ENCODE results near the gene COL20A1. TPM values are rescaled to one million over a fixed set of nuclear protein-coding genes. Genes with fewer than 3 reads are reported as not detected.
"Not testable (repeated sequence)": the region's sequence is repeated elsewhere in the genome, so short reads cannot be mapped to it uniquely, and the experiment has no call there.

The COL20A1 gene
- polyA plus RNA-seq, 2 donors, result not detected

DNA sequence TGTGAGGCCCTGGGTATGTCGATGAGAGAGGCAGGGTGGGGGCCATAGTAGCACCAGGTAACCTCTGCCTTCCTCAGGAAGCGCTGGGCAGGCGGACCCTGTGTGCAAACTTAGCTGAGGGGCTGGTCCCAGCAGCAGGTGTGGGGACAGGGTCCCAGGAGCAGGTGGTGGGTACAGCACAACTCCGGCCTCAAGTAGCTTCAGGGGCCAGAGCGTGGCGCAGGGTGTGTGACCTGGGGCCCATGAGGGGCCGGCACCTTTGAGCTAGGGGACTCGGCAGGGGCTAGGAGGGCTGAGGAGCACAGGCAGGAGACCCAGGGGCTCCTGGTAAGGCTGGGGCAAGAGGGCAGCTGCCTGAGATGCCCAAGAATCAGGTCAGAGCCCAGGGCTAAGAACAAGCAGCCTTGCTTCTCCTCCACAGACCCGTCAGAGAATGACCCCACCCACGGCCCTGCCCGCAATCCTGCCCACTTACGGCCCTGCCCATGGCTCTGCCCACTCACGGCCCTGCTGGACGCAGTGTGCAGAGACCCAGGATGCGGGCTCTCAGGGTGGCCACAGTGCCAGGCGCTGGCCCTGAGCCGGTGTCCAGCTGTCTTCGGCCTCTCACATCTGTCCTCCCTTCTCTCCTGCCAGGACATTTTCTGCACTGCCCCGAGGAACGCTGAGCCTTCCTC, 37.2 kb downstream of the COL20A1 start:
- 78% methylated on average over 20 of the region's 20 CpGs for WGBS, 2 donors
- Histone ChIP-seq H3K27me3 (ENCODE audit: control insufficient read depth in 1 of 2, insufficient read depth in 2 of 2, low read length in 2 of 2) (no peaks in the 10 kb centered on the region), H3K9me3 (ENCODE audit: control insufficient read depth in 2 of 2, insufficient read depth in 1 of 2, low read depth in 1 of 2, low read length in 1 of 2) (peaks cover 4 to 6% of the 10 kb centered on the region in 2 donors), H3K27ac (ENCODE audit: low read depth in 2 of 2, low read length in 1 of 2) (no peak overlapping the region), H3K4me3 (ENCODE audit: low read depth in 1 of 2, low read length in 2 of 2) (no peak overlapping the region), H3K4me1 (ENCODE audit: control insufficient read depth in 2 of 2, insufficient read depth in 2 of 2, low read length in 1 of 2) (peaks cover 0 to 2% of the 10 kb centered on the region in 2 donors), H3K36me3 (ENCODE audit: control insufficient read depth in 2 of 2, insufficient read depth in 2 of 2, low read length in 1 of 2) (no peaks in the 10 kb centered on the region)

DNA sequence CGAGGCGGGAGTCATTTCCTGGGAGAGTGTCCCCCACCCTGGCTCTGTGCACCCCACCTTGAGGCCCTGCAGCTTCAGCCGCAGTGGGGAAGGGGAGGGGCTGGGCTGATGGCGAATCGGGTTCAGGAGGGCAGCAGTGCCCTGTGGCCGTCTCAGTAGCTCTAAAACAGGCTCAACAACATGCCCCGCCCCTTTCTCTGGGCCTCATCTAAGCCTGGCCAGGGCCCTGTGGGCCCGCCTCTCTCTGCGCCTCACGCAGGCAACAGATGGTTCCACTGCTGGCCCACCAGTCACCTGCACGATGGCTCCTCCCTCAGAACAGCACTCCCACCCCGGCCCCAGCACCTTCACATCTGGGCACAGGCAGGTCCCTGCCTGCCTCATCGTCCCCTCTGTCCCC, 38.0 kb downstream of the COL20A1 start:
- Histone ChIP-seq H3K9me3 (ENCODE audit: control insufficient read depth in 2 of 2, insufficient read depth in 1 of 2, low read depth in 1 of 2, low read length in 1 of 2) (peaks cover 4 to 6% of the 10 kb centered on the region in 2 donors), H3K36me3 (ENCODE audit: control insufficient read depth in 2 of 2, insufficient read depth in 2 of 2, low read length in 1 of 2) (no peaks in the 10 kb centered on the region), H3K27me3 (ENCODE audit: control insufficient read depth in 1 of 2, insufficient read depth in 2 of 2, low read length in 2 of 2) (peaks cover 0 to 3% of the 10 kb centered on the region in 2 donors), H3K4me3 (ENCODE audit: low read depth in 1 of 2, low read length in 2 of 2) (no peak overlapping the region), H3K4me1 (ENCODE audit: control insufficient read depth in 2 of 2, insufficient read depth in 2 of 2, low read length in 1 of 2) (peaks cover 0 to 2% of the 10 kb centered on the region in 2 donors), H3K27ac (ENCODE audit: low read depth in 2 of 2, low read length in 1 of 2) (no peak overlapping the region)
- 54 to 58% methylated on average over 13 of the region's 13 CpGs for WGBS, 2 donors

DNA sequence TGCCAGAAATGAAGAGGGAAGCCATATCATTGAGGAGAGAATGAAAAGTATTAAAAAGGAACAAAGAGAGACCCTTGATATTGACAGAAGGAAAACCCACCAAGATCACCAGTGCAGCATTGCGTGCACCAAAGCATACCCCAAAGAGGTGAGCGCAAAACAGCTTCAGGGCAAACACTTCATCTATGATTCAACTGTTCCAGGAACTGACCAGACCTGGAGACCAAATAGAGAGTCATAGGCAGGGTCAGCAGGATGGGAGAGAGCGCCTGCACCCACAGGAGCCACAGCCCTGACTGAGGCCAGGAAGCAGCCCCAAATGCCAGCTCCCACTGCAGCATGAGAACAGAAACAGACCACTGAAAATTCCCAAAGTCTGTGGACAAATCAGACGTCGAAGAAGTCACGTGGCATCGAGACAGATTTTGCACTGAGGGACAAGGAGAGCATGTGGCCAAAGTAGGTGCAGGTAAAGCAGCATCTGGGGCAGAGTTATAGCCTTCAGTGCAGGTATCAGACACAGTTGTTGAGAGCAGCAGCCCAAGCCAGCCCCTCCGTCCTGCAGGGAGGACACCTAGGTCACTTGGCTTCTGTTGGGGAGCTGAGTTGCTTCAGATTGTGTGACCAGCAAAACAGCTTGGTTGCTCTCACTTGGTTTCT, 38.9 kb downstream of the COL20A1 start:
- WGBS, 2 donors, result 92 to 95% methylated on average over 8 of the region's 8 CpGs
- Histone ChIP-seq H3K27ac (ENCODE audit: low read depth in 2 of 2, low read length in 1 of 2) (no peak overlapping the region), H3K27me3 (ENCODE audit: control insufficient read depth in 1 of 2, insufficient read depth in 2 of 2, low read length in 2 of 2) (peaks cover 3 to 4% of the 10 kb centered on the region in 2 donors), H3K4me3 (ENCODE audit: low read depth in 1 of 2, low read length in 2 of 2) (no peak overlapping the region), H3K4me1 (ENCODE audit: control insufficient read depth in 2 of 2, insufficient read depth in 2 of 2, low read length in 1 of 2) (peaks cover 2 to 5% of the 10 kb centered on the region in 2 donors), H3K36me3 (ENCODE audit: control insufficient read depth in 2 of 2, insufficient read depth in 2 of 2, low read length in 1 of 2) (no peaks in the 10 kb centered on the region), H3K9me3 (ENCODE audit: control insufficient read depth in 2 of 2, insufficient read depth in 1 of 2, low read depth in 1 of 2, low read length in 1 of 2) (peaks cover 4 to 9% of the 10 kb centered on the region in 2 donors)

DNA sequence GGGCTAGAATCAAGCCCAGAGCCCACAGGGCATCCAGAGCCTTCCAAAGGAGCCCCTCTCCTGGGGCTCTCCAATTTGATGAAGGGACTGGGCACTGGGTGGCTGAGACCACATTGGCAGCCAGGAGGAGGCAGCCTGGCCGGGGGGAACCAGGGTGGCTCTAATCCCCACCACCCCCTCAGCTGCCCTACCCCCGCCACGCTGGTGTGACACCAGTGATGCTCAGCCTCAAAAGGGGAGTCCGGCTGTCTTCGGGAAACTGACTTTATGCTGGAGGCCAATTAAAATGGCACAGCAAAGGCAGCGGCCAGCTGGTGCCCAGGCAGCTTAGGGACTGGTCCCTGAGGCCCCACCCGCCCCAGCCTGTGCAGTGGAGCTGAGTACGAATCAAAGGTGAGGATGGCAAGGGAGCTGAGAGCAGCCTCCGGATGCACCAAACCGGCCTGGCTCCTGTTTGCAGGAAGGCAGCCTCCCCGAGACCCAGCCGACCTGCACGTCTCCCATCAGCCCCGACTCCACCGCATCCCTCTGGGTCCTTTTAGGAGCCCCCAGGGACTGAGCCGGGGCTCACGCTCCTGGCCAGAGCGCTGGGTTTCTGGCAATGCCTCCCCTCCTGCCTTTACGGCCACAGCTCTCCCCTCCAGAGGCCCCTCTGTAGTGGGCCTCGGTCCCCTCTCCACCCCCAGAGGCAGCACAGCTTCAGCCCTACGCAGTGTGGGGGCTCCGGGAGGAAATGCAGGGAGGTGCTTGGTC, 39.7 kb downstream of the COL20A1 start:
- Histone ChIP-seq H3K36me3 (ENCODE audit: control insufficient read depth in 2 of 2, insufficient read depth in 2 of 2, low read length in 1 of 2) (no peaks in the 10 kb centered on the region), H3K27me3 (ENCODE audit: control insufficient read depth in 1 of 2, insufficient read depth in 2 of 2, low read length in 2 of 2) (peaks cover 3 to 4% of the 10 kb centered on the region in 2 donors), H3K27ac (ENCODE audit: low read depth in 2 of 2, low read length in 1 of 2) (no peak overlapping the region), H3K4me1 (ENCODE audit: control insufficient read depth in 2 of 2, insufficient read depth in 2 of 2, low read length in 1 of 2) (peaks cover 2 to 5% of the 10 kb centered on the region in 2 donors), H3K9me3 (ENCODE audit: control insufficient read depth in 2 of 2, insufficient read depth in 1 of 2, low read depth in 1 of 2, low read length in 1 of 2) (peaks cover 4 to 9% of the 10 kb centered on the region in 2 donors), H3K4me3 (ENCODE audit: low read depth in 1 of 2, low read length in 2 of 2) (no peak overlapping the region)
- WGBS, 2 donors, result 79 to 84% methylated on average over 22 of the region's 22 CpGs

DNA sequence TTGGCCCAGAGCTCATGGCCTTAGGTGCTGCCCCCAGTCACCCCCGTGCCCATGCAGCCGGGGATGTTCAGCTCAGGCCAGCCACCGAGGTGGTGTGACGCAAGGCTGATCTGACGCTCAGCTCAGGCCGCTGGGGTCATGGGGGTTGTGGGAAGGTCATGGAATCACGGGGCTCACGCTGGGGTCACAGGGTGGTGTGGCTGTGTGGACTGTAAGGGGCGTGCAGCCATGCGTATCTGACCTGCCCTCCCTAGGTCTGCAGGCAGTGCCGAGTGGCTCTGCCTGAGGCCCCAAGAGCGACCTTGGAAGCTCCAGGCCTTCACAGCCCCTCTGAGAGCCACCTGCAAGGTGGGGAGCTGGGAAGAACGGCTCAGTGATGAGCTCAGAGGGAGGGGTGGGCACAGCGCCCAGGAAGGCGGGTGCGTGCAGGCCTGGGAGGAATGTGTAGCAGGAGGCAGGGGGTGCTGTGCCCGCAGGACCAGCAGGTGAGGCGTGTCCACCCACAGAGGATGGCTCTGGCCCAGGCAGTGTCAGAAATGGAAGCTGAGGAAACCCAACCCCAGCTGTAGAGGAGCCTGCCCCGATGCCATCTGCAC, 40.4 kb downstream of the COL20A1 start:
- 52 to 54% methylated on average over 19 of the region's 19 CpGs for WGBS, 2 donors

DNA sequence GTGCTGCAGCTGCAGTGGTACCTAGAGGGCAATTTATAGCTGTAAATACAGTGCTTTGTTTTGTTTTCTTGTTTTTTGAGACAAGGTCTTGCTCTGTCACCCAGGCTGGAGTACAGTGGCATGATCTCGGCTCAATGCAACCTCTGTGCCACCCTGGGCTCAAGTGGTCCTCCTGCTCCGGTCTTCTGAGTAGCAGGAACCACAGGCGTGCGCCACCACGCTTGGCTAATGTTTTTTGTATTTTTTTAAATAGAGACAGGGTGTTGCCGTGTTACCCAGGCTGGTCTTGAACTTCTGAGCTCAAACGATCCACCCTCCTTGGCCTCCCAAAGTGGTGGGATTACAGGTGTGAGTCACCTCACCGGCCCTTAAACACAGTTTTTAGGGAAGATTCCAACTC, 41.4 kb downstream of the COL20A1 start:
- 72 to 75% methylated on average over 8 of the region's 8 CpGs for WGBS, 2 donors
- Histone ChIP-seq H3K4me1 (ENCODE audit: control insufficient read depth in 2 of 2, insufficient read depth in 2 of 2, low read length in 1 of 2) (peaks cover 2 to 5% of the 10 kb centered on the region in 2 donors), H3K27ac (ENCODE audit: low read depth in 2 of 2, low read length in 1 of 2) (no peak overlapping the region), H3K4me3 (ENCODE audit: low read depth in 1 of 2, low read length in 2 of 2) (no peak overlapping the region), H3K27me3 (ENCODE audit: control insufficient read depth in 1 of 2, insufficient read depth in 2 of 2, low read length in 2 of 2) (peaks cover 3 to 4% of the 10 kb centered on the region in 2 donors), H3K9me3 (ENCODE audit: control insufficient read depth in 2 of 2, insufficient read depth in 1 of 2, low read depth in 1 of 2, low read length in 1 of 2) (peaks cover 4 to 9% of the 10 kb centered on the region in 2 donors), H3K36me3 (ENCODE audit: control insufficient read depth in 2 of 2, insufficient read depth in 2 of 2, low read length in 1 of 2) (no peaks in the 10 kb centered on the region)

More for the DNA sequence above, 40.4 kb downstream of the COL20A1 start:
- no peak overlapping the region for H3K4me3 ChIP-seq (ENCODE audit: low read depth in 1 of 2, low read length in 2 of 2)
- no peaks in the 10 kb centered on the region for H3K36me3 ChIP-seq (ENCODE audit: control insufficient read depth in 2 of 2, insufficient read depth in 2 of 2, low read length in 1 of 2)
- peaks cover 2 to 5% of the 10 kb centered on the region in 2 donors for H3K4me1 ChIP-seq (ENCODE audit: control insufficient read depth in 2 of 2, insufficient read depth in 2 of 2, low read length in 1 of 2)
- no peak overlapping the region for H3K27ac ChIP-seq (ENCODE audit: low read depth in 2 of 2, low read length in 1 of 2)
- peaks cover 3 to 4% of the 10 kb centered on the region in 2 donors for H3K27me3 ChIP-seq (ENCODE audit: control insufficient read depth in 1 of 2, insufficient read depth in 2 of 2, low read length in 2 of 2)
- peaks cover 4 to 9% of the 10 kb centered on the region in 2 donors for H3K9me3 ChIP-seq (ENCODE audit: control insufficient read depth in 2 of 2, insufficient read depth in 1 of 2, low read depth in 1 of 2, low read length in 1 of 2)

DNA sequence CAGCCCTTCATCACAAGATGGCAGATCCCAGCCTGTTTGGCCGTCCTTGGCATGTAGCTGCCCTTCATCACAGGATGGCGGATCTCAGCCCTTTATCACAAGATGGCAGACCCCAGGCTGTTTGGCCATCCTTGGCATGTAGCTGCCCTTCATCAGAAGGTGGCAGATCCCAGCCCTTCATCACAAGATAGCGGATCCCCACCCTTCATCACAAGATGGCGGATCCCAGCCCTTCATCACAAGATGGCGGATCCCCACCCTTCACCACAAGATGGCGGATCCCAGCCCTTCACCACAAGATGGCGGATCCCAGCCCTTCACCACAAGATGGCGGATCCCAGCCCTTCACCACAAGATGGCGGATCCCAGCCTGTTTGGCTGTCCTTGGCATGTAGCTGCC, 42.1 kb downstream of the COL20A1 start:
- H3K4me1 ChIP-seq (ENCODE audit: control insufficient read depth in 2 of 2, insufficient read depth in 2 of 2, low read length in 1 of 2); H3K9me3 ChIP-seq (ENCODE audit: control insufficient read depth in 2 of 2, insufficient read depth in 1 of 2, low read depth in 1 of 2, low read length in 1 of 2); H3K27ac ChIP-seq (ENCODE audit: low read depth in 2 of 2, low read length in 1 of 2); H3K4me3 ChIP-seq (ENCODE audit: low read depth in 1 of 2, low read length in 2 of 2); H3K27me3 ChIP-seq (ENCODE audit: control insufficient read depth in 1 of 2, insufficient read depth in 2 of 2, low read length in 2 of 2); H3K36me3 ChIP-seq (ENCODE audit: control insufficient read depth in 2 of 2, insufficient read depth in 2 of 2, low read length in 1 of 2): not testable (repeated sequence)
- WGBS, 2 donors, result 96% methylated on average over 9 of the region's 9 CpGs

DNA sequence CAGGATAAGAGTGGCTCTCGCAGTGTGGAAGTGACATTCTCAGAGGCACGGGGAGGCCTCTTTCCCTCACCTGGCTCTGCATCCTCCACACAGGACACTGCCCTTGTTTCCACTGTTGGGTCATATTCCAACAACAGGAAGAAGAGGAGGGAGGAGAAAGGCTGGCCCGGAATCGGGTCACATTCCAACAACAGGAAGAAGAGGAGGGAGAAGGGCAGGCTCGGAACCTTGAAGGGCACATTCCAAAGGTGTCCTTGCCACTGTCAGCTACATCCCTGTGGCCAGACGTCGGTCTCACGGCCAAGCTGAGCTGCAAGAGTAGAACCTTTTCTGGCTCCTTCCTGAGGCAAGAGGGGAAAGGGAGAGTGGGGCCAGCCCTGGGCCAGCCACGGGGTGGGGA, 42.7 kb downstream of the COL20A1 start:
- H3K27me3 ChIP-seq (ENCODE audit: control insufficient read depth in 1 of 2, insufficient read depth in 2 of 2, low read length in 2 of 2), result peaks cover 3 to 4% of the 10 kb centered on the region in 2 donors
- H3K4me1 ChIP-seq (ENCODE audit: control insufficient read depth in 2 of 2, insufficient read depth in 2 of 2, low read length in 1 of 2), result peaks cover 2 to 5% of the 10 kb centered on the region in 2 donors
- WGBS, 2 donors, result 58 to 64% methylated on average over 9 of the region's 9 CpGs

DNA sequence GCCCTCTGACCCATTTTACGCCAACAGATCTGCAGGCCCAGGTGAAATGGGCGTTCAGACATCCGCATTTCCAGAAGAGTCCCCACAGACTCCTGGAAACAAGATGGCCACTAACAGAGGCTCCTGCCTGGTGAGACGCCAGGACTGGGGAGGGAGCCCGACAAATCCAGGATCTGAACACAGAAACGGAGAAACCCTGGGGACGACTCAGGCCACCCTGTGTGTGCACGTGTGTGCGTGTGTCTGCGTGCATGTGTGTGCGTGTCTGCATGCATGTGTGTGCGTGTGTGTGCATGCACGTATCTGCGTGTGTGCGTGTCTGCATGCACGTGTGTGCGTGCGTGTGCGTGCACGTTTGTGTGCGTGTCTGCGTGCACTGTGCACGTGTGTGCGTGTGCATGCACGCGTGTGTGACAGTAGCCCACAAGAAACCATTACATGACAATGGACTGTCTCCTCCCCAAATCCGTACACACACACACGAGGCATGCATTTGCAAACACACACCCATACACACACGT, 43.3 kb downstream of the COL20A1 start:
- no peaks in the 10 kb centered on the region for H3K36me3 ChIP-seq (ENCODE audit: control insufficient read depth in 2 of 2, insufficient read depth in 2 of 2, low read length in 1 of 2)
- 89 to 91% methylated on average over 29 of the region's 29 CpGs for WGBS, 2 donors
- H3K27ac ChIP-seq (ENCODE audit: low read depth in 2 of 2, low read length in 1 of 2), result no peak overlapping the region
- H3K9me3 ChIP-seq (ENCODE audit: control insufficient read depth in 2 of 2, insufficient read depth in 1 of 2, low read depth in 1 of 2, low read length in 1 of 2), result peaks cover 4 to 9% of the 10 kb centered on the region in 2 donors
- H3K27me3 ChIP-seq (ENCODE audit: control insufficient read depth in 1 of 2, insufficient read depth in 2 of 2, low read length in 2 of 2), result peaks cover 3 to 4% of the 10 kb centered on the region in 2 donors
- no peak overlapping the region for H3K4me3 ChIP-seq (ENCODE audit: low read depth in 1 of 2, low read length in 2 of 2)
- H3K4me1 ChIP-seq (ENCODE audit: control insufficient read depth in 2 of 2, insufficient read depth in 2 of 2, low read length in 1 of 2), result peaks cover 2 to 3% of the 10 kb centered on the region in 2 donors

More for the DNA sequence above, 42.7 kb downstream of the COL20A1 start:
- no peak overlapping the region for H3K27ac ChIP-seq (ENCODE audit: low read depth in 2 of 2, low read length in 1 of 2)
- H3K36me3 ChIP-seq (ENCODE audit: control insufficient read depth in 2 of 2, insufficient read depth in 2 of 2, low read length in 1 of 2), result no peaks in the 10 kb centered on the region
- H3K9me3 ChIP-seq (ENCODE audit: control insufficient read depth in 2 of 2, insufficient read depth in 1 of 2, low read depth in 1 of 2, low read length in 1 of 2), result peaks cover 4 to 9% of the 10 kb centered on the region in 2 donors
- no peak overlapping the region for H3K4me3 ChIP-seq (ENCODE audit: low read depth in 1 of 2, low read length in 2 of 2)

All from esophagus (tissue), 2 donors.